KBM-7 (cell line): ENCODE results near the gene METAP2.
"Not testable (repeated sequence)": the region's sequence is repeated elsewhere in the genome, so short reads cannot be mapped to it uniquely, and the experiment has no call there.

Experiments used
- DNase-seq: peaks from one replicate; pipeline ENCODE4 v3.0.0-alpha.2; 2015
- in situ Hi-C: fragments of 300-500 bp; cut with MboI; formaldehyde crosslinking; loops from 2 replicates; pipeline ENCODE4 v1.14.3; 2020; ENCODE audit warnings: low sequenced_read_pairs, low pct_unique_long_range_greater_than_20kb, mixed read lengths

METAP2 gene

DNA sequence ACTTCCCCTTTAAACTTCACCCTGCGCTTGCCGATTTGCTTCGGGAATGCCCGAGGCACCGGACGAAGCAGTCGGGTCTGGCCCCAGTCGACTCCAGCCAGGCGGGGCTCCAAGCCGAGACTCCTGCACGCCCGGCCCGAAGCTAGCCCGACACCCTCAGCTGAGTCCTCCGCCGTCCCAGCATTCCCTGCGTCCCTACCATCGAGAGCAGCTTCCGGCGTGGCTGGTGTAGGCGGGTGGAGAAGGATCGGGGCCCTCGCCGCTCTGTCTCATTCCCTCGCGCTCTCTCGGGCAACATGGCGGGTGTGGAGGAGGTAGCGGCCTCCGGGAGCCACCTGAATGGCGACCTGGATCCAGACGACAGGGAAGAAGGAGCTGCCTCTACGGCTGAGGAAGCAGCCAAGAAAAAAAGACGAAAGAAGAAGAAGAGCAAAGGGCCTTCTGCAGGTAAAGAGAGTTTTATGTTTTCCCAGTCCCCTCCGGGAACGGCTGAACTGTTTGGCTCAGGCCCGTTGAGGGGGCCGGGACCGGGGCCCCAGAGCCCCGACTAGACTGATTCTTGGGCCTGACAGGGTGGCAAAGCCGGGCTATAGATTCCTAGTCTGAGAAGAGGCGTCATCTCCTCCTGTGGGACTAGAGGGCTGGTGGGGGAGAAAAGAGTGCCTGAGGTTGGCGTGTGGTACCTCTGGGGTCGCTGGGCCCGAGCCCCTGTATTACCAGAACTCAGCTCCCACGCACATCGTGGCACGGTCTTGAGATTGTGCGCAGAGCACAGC, at the start of gene METAP2:
Gene METAP2 (plus strand): TSS at position 269 of the 776 bp plus-strand sequence. CDS start 28 bp downstream, at position 297.
- in situ Hi-C loops = no loop called here
- peak; percentile 98 for DNase-seq

DNA sequence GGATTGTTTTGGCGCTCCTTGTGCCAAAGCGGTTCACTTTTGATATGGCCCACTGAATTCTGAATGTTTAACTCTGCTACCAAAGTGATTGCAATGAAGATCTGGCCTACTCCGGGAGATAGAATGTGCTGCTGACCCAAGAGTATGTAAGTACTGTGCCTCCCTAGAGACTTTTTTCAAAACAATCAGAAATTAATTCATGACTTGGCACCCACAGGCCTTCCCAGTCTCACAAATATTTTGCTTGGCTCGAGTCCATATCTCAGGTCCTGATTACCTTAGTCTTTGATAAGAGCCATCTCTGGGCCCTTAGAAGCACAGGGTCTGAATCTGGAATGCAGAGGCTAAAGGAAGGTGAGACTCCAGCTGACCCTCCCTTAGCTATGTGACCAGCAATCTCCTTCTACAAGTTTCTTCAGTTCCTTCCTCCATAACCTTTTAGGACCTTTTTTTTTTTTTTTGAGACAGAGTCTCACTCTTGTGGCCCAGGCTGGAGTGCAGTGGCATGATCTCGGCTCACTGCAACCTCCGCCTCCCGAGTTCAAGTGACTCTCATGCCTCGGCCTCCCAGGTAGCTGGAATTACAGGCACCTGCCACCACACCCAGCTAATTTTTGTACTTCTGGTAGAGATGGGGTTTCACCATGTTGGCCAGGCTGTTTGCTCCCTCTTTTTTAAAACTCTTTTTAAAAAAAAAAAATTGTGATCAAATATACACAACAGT, 49.5 kb upstream of the METAP2 start:
- in situ Hi-C loops = no loop called here
- no peak for DNase-seq

DNA sequence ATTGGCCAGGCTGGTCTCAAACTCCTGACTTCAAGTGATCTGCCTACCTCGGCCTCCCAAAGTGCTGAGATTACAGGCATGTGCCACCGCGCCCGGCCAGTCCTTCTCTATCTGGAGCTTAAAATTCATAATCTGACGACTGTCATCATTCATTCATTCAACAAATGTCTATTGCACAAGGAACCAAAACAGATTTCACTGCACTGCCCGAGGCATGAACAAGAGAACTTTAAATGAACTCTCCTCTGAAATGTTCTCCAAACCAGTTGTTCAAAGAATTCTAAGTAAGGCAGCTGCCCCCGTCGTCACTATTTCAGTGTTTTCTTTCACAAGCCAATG, 44.8 kb upstream of the METAP2 start:
- in situ Hi-C loops = no loop called here
- no peak for DNase-seq

DNA sequence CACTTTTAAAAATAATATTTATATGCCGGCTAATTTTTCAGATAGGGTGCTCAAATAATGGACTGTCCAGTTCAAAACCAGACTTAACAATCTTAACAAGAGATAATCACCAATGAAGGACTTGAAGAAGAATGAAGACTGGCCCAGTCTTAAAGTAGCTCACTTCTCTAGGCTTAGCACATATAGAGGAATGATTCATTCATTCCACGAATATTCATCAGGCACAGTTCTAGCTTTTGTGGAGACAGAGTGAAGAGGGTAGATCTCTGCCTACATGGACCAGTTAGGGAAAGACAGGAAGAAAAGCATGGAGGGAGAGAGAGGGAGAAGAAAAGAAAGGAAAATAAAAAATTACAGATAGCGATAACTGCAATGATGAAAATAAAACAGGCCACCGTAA, 42.8 kb upstream of the METAP2 start:
- no peak for DNase-seq
- in situ Hi-C loops = no loop called here

DNA sequence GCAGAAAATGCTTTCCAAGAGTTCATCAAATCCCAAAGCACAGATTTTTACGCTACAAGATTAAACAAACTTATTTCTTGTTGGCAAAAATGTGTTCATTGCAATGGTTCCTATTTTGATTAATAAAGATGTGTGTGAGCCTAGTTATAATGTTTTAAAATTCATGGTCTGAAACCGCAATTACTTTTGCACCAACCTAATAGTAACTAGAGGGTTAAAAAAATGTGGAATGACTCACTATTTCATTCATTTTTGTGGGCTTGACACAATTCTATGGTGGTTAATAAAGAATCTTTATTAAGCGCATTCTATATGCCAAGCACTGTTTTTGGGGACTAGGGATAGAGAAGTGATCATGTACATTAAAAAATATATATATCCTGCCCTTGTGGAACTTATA, 38.6 kb upstream of the METAP2 start:
- in situ Hi-C loops = no loop called here
- no peak for DNase-seq

DNA sequence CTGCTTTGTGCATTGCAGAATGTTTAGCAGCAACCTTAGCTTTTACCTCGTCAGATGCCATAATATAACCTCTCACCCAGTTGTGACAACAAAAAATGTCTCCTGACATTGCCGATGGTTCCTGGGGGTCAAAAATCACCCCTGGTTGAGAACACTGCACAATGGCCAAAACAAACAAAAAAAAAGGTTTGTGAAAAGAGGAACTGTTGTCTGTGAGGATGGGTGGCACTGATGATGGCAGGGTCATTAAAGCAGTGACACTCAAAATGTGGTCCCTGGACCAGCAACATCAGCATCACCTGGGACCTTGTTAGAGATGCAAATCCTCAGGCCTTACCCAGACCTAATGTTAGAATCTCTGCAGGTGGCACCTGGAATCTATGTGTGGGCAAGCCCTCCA, 36.4 kb upstream of the METAP2 start:
- in situ Hi-C loops = no loop called here
- DNase-seq = no peak

DNA sequence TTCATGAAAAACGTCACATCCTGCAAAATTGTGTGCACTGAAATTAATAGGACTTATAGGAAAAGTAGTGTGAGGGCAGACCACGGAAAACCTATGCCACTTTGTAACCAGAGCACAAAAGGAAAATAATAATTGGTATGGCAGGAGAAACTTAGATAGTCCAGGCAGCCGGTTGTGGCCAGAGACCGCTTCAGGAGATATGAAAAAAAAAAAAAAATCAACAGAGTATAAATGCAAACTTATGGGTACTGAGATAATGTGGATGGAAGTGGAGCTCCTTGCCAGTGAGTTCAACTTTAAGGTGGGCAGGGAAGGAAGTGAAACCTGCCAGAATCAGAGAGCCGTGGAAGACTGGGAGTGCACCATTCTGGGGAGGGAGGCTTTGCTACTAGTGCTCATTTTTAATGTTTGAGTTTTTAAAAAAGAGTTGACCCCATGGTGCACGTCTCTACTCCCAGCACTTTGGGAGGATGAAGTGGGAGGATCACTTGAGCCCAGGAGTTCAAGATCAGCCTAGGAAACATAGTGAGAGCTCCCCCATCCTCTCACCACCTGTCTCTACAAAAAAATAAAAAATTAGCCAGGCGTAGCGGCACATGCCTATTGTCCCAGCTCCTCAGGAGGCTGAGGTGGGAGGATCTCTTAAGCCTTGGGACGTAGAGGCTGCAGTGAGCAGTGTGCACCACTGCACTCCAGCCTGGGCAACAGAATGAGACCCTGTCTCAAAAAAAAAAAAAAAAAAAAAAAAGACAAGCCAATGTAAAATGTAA, 34.3 kb upstream of the METAP2 start:
- in situ Hi-C loops = no loop called here
- DNase-seq = no peak

DNA sequence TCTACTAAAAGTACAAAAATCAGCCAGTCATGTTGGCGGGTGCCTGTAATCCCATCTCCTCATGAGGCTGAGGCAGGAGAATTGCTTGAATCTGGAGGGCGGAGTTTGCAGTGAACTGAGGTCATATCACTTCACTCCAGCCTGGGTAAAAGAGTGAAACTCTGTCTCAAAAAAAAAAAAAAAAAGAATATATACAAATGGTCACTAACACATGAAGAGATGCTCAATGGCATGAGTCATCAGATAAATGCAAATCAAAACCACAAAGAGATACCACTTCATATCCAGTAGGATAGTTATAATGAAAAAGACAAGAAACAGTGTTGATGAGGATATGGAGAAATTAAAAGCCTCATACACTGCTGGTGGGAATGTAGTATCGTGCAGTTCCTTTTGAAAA, 33.6 kb upstream of the METAP2 start:
- in situ Hi-C loops = no loop called here
- no peak for DNase-seq

DNA sequence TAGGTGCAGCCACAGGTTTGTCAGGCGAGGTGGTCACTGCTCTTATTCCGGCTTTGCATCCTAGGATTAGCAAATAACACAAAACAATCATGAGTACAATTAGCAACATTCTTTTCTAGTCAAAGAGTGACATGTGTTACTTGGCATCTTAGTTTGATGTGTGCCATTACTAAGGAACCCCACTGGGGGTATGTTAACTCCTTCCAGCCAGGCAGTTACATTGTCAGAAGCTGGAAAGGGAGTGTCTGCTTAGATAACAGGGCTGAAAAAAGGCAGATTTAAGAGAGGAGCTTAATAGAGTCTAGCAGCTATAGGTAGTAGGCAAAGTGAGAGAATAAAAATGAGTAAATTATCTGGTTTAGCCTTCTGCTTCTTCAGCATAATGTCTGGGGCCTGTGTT, 30.5 kb upstream of the METAP2 start:
- in situ Hi-C loops = no loop called here
- no peak for DNase-seq

DNA sequence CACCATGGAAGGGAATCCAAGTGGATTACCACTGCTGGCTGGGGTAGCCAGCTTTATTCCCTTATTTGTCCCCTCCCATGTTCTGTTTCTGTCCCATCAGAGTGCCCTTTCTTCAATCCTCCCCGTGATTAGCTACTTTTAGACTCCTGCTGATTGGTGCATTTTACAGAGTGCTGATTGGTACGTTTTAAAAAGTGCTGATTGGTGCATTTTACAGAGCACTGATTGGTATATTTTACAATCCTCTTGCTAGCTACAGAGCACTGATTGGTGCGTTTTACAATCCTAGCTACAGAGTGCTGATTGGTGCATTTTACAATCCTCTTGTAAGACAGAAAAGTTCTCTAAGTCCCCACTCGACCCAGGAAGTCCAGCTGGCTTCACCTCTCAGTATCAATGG, 28.9 kb upstream of the METAP2 start:
- DNase-seq, in situ Hi-C loops: not testable (repeated sequence)

DNA sequence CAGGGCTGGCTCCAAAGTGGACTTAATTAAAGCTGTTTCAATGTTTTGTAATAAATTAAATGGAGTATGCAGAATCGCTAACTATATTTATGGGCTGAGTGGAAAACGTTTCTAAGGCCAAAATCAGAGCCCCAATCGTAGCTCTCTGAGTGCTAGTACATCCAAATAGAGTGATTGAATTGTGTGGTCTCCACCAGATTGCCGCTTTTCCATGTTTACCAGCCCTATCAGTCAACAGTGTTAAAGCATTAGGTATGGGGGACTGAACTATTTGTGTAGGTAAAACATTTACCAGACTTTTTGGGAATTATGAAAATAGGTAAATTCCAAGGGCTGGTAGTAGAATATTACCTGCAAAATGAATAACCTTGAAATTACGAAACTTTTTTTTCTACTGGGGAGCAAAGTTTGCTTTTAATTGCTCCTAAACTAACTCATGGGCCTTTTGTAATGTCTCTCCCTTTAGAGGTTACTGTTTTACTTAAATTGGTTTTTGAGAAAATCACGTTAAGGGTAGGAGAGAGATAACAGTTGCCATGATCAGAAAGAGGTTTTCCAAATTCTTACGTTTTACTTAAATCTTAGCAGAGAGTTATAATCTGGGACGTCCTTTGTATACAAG, 28.0 kb upstream of the METAP2 start:
- in situ Hi-C loops = no loop called here
- no peak for DNase-seq

DNA sequence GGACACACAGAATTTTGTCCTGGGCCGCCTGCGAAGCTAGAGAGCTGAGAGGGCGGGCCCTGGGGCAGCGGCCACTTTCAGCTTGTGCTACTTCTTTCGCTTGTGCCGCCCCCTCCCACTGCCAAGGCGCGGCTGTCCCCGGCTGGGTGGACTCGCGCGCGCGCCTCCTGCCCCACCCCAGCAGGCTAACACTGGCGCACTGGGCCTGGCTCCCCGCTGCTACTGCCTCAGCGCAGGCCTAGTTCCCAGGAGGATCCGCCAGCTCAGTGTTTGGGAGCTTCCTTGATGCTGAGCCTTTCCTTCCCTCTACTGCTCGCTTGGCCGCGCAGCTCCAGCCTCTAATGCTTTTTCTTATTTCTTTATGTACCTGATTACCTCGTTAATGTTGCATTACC, 27.4 kb upstream of the METAP2 start:
- DNase-seq = no peak

DNA sequence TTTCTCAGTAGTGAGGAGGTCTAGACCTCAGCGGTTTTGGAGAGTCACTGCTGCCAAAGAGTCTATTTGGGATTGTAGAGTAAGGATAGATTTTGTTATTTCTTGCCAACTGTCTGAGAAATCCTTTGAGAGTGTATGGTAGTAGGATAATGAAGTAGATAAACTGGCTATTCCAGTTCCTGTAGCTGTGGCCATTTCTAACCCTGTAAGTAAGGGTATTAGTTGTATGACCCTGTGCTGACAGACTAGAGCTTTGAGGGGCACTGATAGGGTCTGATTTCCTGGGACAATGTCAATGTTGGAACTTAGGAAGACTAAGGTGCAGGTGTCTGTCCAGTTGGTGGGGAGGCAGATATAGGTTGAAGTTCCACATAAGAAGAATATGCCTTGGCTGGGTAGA, 24.3 kb upstream of the METAP2 start:
- DNase-seq, in situ Hi-C loops: not testable (repeated sequence)

More for the DNA sequence above, 27.4 kb upstream of the METAP2 start:
- in situ Hi-C loops = no loop called here

DNA sequence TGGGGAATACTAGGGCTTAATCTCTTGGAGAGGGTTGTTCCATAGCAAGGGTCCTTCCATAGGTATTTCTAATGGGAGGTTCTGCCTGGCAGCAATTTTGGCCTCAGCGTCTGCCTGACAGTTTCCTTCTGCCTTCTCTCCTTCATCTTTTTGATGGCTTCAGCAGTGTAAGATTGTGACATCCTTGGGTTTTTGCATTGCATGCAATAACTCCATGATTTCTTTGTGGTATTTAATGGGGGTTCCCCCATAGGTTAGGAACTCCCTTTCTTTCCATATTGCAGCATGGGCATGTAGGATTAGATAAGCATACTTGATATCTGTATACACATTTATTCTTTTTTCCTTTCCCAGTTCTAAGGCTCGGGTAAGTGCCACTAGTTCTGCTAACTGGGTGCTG, 21.5 kb upstream of the METAP2 start:
- in situ Hi-C loops = not testable (repeated sequence)

DNA sequence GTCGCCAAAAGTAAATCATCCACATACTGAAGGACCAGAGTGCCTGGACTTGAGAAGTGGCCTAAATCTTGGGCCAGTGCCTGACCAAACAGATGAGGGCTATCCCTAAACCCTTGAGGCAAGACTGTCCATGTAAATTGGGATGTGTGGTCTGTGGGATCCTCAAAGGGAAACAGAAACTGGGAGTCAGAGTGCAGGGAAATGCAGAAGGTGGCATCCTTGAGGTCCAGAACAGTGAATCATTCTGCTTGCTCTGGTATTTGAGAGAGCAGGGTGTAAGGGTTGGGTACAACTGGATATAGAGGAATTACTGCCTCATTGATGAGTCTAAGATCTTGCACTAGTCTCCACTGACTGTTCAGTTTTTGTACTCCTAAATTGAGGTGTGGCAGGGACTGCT, 20.1 kb upstream of the METAP2 start:
- in situ Hi-C loops, DNase-seq: not testable (repeated sequence)

More for the DNA sequence above, 21.5 kb upstream of the METAP2 start:
- not testable (repeated sequence) for DNase-seq

DNA sequence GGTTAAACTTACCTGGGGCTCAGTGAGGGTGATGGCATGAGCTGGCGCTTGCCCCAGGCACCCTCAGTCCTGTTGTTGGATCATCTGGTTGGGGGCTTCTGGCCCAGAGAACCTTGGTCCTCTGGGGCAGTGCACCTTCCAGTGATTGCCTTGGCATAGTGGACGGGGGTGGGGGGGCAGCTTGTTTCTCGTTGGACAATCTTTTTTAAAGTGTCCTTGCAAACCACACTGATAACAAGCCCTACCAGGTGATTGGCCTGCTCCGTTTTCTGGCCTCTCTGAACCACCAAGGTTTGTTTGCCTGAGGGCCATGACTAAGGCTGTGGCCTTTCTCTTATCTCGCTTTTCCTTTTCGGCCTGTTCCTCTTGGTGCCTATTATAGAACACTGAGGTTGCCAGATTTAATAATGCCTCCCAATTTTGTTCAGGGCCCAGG, 19.2 kb upstream of the METAP2 start:
- not testable (repeated sequence) for DNase-seq

DNA sequence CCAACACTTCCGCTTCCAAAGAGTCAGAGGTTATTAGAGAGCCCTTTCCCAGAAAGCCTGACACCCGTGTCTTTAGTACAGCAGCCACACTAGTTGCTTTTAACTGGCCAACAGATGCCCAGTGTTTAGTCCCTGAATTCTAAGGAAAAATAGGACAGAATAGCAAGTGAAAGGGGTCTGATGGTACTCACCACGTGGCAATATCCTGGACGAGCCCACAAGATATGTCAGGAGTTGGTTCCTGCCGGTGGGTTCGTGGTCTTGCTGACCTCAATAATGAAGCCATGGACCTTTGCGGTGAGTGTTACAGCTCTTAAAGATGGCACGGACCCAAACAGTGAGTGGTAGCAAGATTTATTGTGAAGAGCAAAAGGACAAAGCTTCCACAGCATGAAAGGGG, 16.3 kb upstream of the METAP2 start:
- DNase-seq, in situ Hi-C loops: not testable (repeated sequence)

More for the DNA sequence above, 19.2 kb upstream of the METAP2 start:
- in situ Hi-C loops = not testable (repeated sequence)

DNA sequence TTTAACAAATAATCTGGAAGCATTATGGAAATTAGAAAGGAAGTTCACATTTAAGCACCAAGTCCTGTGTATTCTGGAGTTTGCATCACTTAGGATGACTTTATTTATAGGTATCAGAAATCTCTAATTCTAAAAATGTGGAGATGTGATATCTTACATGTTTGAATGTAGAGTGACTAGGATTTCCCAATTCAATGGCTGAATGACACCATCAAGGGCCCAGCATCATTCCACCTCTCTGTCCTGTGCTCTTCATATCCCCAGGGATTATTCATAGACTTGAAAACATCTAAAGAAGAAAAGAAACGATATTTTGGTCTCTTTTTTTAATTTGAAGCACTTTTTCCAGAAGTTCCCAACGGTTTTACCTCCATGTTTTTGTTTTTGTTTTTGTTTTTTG, 15.2 kb upstream of the METAP2 start:
- no peak for DNase-seq
- in situ Hi-C loops = no loop called here

DNA sequence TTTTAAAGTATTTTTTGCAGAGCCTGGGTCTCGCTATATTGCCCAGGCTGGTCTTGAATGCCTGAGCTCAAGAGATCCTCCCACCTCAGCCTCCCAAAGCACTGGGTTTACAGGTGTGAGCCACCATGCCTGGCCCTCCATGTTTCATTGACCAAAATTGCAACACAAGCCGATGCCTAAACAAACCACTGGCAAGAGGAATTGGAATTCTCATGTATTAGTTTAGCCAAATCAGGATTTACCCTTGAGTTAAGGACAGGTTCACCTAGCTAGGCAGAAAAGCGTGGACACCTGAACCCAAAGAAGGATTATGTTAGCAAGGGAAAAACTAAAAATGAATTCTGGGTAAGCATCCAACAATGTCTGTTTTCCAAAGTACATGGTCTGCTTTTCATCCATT, 14.6 kb upstream of the METAP2 start:
- in situ Hi-C loops = no loop called here

More for the DNA sequence above, 14.6 kb upstream of the METAP2 start:
- no peak for DNase-seq
